Measurements from ENCODE around the gene SND1. TPM values are rescaled to one million over a fixed set of nuclear protein-coding genes. Genes with fewer than 3 reads are reported as not detected.
A peak's percentile ranks its signal among the peaks of the same experiment; 100 is the strongest.

SND1 gene
- total and polyA plus RNA-seq, 10 of the 15 experiments (the other 5 are each of a cell fraction or from before 2014, with no cell fraction given): 52.4 to 270 (median 146) TPM

DNA sequence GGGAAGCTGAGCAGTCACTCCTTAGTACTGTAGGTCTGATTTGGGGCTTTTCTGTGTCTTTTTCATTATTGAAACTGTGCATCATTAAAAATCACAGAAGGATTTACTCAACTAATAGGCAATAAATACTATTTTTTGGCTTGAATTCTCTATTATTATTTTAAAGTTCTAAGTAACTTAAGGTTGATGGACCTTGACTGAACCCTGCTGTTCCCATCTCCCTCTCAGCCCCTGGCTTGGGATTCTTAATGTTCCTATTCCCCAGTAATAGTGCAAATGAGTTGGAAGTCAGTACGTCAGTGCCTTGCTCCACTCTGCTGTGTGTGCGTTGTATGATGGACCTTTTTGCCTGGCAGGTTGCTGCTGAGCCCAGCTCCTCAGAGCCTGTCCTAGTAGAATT lies 166.3 kb downstream of the SND1 start (continued):
- no peak for TF ChIP-seq FOS (IDR thresholded peaks at IDR 0.05; ENCODE audit: borderline replicate concordance, extremely low read depth, insufficient read length)
- no peak for TF ChIP-seq TARDBP (IDR thresholded peaks at IDR 0.05; ENCODE audit: borderline replicate concordance)
- TF ChIP-seq KLF5 (IDR thresholded peaks at IDR 0.05; ENCODE audit: partially characterized antibody): no peak
- TF ChIP-seq ZNF274 (IDR thresholded peaks at IDR 0.05; ENCODE audit: insufficient read depth, insufficient read length): no peak
- no peak for TF ChIP-seq NR2F1 (conservative IDR thresholded peaks at IDR 0.05)
- TF ChIP-seq PAX8 (IDR thresholded peaks at IDR 0.05): no peak
- TF ChIP-seq ZNF24 (IDR thresholded peaks at IDR 0.05): no peak
- TF ChIP-seq BRCA1 (IDR thresholded peaks at IDR 0.05; ENCODE audit: low read depth, low read length): no peak
- no peak for TF ChIP-seq NKRF (conservative IDR thresholded peaks at IDR 0.05)
- TF ChIP-seq PAX5 (IDR thresholded peaks at IDR 0.05; ENCODE audit: borderline replicate concordance, low read depth, low read length): no peak

GRCh38 chr7:127819975-127820731 lies 168.2 kb downstream of the SND1 start:
- Histone ChIP-seq H3K27me3 (replicated peaks in 1 of 2; ENCODE audit: control insufficient read depth in 2 of 2, insufficient read depth in 2 of 2, low read length in 1 of 2) (no peaks in the 10 kb centered on the region), H3K79me2 (ENCODE audit: control insufficient read depth, insufficient read depth, low read length) (peaks cover 31% of the 10 kb centered on the region), H3K36me3 (ENCODE audit: control insufficient read depth in 2 of 2, insufficient read depth in 2 of 2, low read length in 1 of 2) (peaks cover 2% of the 10 kb centered on the region in 2 experiments; a peak in 1 of 4 replicates), H3K4me1 (ENCODE audit: control insufficient read depth, insufficient read depth, low read length) (peaks cover 18% of the 10 kb centered on the region), H3K4me3 (no peak overlapping the region), H3K9ac (ENCODE audit: control insufficient read depth, insufficient read depth, low read length) (no peak overlapping the region), H3K9me3 (replicated peaks; ENCODE audit: control insufficient read depth, insufficient read depth, low read length) (no peaks in the 10 kb centered on the region), H3K4me2 (ENCODE audit: control insufficient read depth, insufficient read depth) (peak overlapping the region; percentile 67), H3K27ac (ENCODE audit: control insufficient read depth, insufficient read depth) (peak overlapping the region; percentile 76), H4K20me1 (ENCODE audit: control insufficient read depth, insufficient read depth) (peaks cover 5% of the 10 kb centered on the region; the same call in 1 of the 2 replicates), H2AFZ (ENCODE audit: control insufficient read depth, low read depth, low read length) (no peak overlapping the region)
- CTCF ChIA-PET: interaction anchor here (1.2 to 1.5 kb wide), 2 partner anchors 24 to 44 kb away, joined by 4 read pairs; no protein-coding TSS in a partner anchor
- intact Hi-C loops (cut with micrococcal nuclease; ENCODE audit: unreplicated experiment): no loop called here
- DNase-seq (ENCODE audit: low read depth, low spot score) (peak; percentile 16), ATAC-seq (peak; percentile 86), FAIRE-seq (no peak)
- no TSS peak for BruUV-seq (replicated peaks)
- RAD21 ChIA-PET (ENCODE audit: unreplicated experiment): interaction anchor here (1.2 kb wide), 1 partner anchor 16 kb away, joined by 3 read pairs; no protein-coding TSS in a partner anchor
- POLR2A ChIA-PET: no interaction called here
- in situ Hi-C loops (cut with MboI): no loop called here
- SMC1A ChIA-PET (ENCODE audit: uncharacterized antibody, unreplicated experiment): interaction anchor here (0.7 to 1.4 kb wide), 3 partner anchors 20 to 46 kb away, joined by 4 to 5 read pairs (median 5); no protein-coding TSS in a partner anchor
- WGBS (ENCODE audit: insufficient coverage, insufficient replicate concordance, low lambda C conversion rate, missing lambda C conversion rate): 36% methylated on average over 4 of the region's 4 CpGs
- TF ChIP-seq KAT2A (conservative IDR thresholded peaks at IDR 0.05; ENCODE audit: control insufficient read depth, low read depth, low read length) (no peak), ZNF24 (IDR thresholded peaks at IDR 0.05) (no peak), ASH2L (IDR thresholded peaks at IDR 0.05; ENCODE audit: borderline replicate concordance, low read depth) (no peak), NR2C2 (IDR thresholded peaks at IDR 0.05; ENCODE audit: borderline replicate concordance, control insufficient read depth, insufficient read length, low read depth) (no peak), BCL11A (IDR thresholded peaks at IDR 0.05; ENCODE audit: low read depth, low read length) (no peak), REST (IDR thresholded peaks at IDR 0.05; ENCODE audit: low read depth, low read length) (no peak), NBN (IDR thresholded peaks at IDR 0.05) (no peak), NFYA (IDR thresholded peaks at IDR 0.05; ENCODE audit: borderline replicate concordance, low read depth, low read length) (no peak)

Data from GM12878 (cell line).